GM19193 (cell line): ENCODE measurements around the gene PAEP.

Experiments used
- POLR2A ChIP-seq: IDR thresholded peaks from 4 replicates; pipeline ENCODE4 v1.6.1; 2011; ENCODE audit not compliant: insufficient read depth, insufficient read length; ENCODE audit errors: extremely low read depth

PAEP gene

GRCh38 chr9:135614821-135615665 lies 53.5 kb downstream of the PAEP start:
- TF ChIP-seq POLR2A: no peak

- TF ChIP-seq POLR2A: no peak
Measured at GRCh38 chr9:135615666-135616618, 54.4 kb downstream of the PAEP start.
